IgD-negative memory B cell (primary cell): Measurements from ENCODE around the gene TMTC2. TPM values are rescaled to one million over a fixed set of nuclear protein-coding genes. Genes with fewer than 3 reads are reported as not detected.

Experiments used
- H3K27ac Mint-ChIP-seq, 3 donors: one replicate each; pipeline ENCODE4 v1.8.0; 2020 to 2022; ENCODE audit warnings: mild to moderate bottlenecking in 3 of 3, mixed read lengths in 3 of 3, moderate library complexity in 1 of 3
- H3K27me3 Mint-ChIP-seq: one replicate; pipeline ENCODE4 v1.8.0; 2021; ENCODE audit warnings: mixed read lengths
- H3K36me3 Mint-ChIP-seq: one replicate; pipeline ENCODE4 v1.8.0; 2020; ENCODE audit warnings: mild to moderate bottlenecking, mixed read lengths
- H3K4me1 Mint-ChIP-seq, 3 donors: one replicate each; pipeline ENCODE4 v1.8.0; 2020 to 2022; ENCODE audit warnings: mixed read lengths in 3 of 3, mild to moderate bottlenecking in 1 of 3
- H3K4me3 Mint-ChIP-seq, 4 donors: one replicate each; pipeline ENCODE4 v1.8.0; 2020 to 2022; ENCODE audit warnings: mild to moderate bottlenecking in 4 of 4, mixed read lengths in 4 of 4, moderate library complexity in 3 of 4
- H3K9me3 Mint-ChIP-seq, 3 donors: one replicate each; pipeline ENCODE4 v1.8.0; 2020 to 2021; ENCODE audit warnings: mixed read lengths in 3 of 3, mild to moderate bottlenecking in 1 of 3
- polyA plus RNA-seq: library from polyadenylated mRNA; unstranded; fragments of 300-500 nt; fragmentation: Illumina TruSeq; gene quantifications from one replicate; pipeline ENCODE4 v1.2.3, GENCODE V29; 2021

The TMTC2 gene
- polyA plus RNA-seq, result not detected

DNA sequence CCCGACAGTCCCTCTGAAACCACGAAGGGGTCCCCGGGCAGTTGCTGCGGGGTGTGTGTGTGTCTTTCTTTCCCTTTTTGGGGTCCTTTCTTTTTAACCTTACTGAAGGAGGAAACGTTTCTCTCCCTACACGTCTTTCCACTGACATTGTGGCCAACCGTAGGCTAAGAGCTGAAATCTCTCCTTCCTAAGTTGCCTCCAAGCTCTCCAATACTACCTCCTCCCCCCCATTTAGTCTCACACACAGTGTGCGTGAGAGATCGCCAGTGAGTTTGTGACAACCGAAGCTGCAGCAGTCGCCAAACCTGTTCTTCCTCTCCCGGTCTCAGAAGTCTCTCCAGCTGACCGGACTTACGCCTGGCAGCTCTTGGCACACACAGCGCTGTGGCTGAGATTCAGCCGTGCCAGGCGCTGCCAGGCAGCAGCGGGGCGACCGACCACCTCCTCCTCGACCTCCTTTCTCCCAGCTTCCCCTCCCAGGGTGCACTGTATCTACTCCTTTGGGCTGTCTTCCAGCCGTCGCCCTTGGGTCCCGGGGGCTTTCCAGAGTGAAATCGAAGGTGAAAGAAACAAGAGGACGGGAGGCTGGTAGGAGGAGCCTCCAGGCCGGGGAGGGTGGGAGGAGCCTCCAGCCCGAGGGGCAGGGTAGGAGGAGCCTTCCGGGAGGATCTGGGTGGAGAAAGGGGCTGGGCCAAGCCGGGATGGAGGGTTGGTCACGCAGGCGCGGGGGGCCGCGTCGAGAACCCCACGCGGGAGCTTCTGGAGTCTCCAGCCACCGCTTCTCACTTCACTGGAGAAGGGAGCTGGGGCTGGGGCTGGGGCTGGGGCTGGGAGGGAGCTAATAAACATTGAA is at the start of gene TMTC2:
Gene TMTC2, plus strand, starts transcription at position 739 of the 853 bp plus-strand sequence.
- peaks cover 0 to 9% (median 8%) of the 10 kb centered on the region in 3 donors for H3K4me1 Mint-ChIP-seq

DNA sequence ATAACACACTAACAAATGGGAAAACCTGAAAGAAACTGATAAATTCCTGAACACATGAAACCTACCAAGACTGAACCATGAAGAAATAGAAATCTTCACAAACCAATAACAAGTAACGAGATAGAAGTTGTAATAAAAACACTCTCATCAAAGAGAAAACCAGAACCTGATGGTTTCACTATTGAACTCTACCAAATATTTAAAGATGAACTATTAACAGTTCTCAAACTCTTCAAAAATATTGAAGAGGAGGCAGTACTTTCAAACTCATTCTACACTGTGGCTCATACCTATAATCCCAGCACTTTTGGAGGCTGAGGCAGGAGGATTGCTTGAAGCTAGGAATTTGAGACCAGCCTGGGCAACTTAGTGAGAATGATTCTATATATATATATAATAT is 48.4 kb upstream of the TMTC2 start:
- H3K36me3 Mint-ChIP-seq, result no peaks in the 10 kb centered on the region
- H3K4me3 Mint-ChIP-seq, result no peak overlapping the region
- no peaks in the 10 kb centered on the region for H3K4me1 Mint-ChIP-seq
- no peaks in the 10 kb centered on the region for H3K27me3 Mint-ChIP-seq
- peaks cover 0 to 2% (median 2%) of the 10 kb centered on the region in 3 donors for H3K9me3 Mint-ChIP-seq
- H3K27ac Mint-ChIP-seq, result no peak overlapping the region

More for the DNA sequence above, at the start of gene TMTC2:
- H3K36me3 Mint-ChIP-seq, result no peaks in the 10 kb centered on the region
- no peaks in the 10 kb centered on the region for H3K9me3 Mint-ChIP-seq
- H3K27ac Mint-ChIP-seq, result peak within 1 kb of the TSS; percentile 83 to 94 (median 93)
- H3K4me3 Mint-ChIP-seq, result peak within 1 kb of the TSS; percentile 92 to 99 (median 96)
- H3K27me3 Mint-ChIP-seq, result no peaks in the 10 kb centered on the region

DNA sequence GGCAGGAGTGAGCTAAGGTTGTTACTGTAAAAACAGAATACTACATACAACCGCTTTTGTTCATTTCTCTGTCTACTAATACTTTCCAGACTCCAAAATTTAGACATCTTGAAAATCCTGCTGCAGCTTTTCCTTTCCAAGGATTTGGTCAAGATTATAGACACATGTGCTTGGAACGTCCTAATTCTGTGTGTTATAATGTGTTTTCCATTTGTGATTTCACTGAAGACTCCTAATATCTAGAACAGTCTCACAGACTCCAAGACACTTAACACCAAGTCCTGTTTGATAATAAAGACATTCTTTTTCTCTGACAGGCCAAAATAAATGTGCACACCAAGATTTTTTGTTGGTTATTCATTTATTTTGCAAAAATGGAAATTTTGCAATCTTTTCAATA is 41.8 kb upstream of the TMTC2 start:
- no peaks in the 10 kb centered on the region for H3K27me3 Mint-ChIP-seq
- no peaks in the 10 kb centered on the region for H3K36me3 Mint-ChIP-seq
- H3K4me3 Mint-ChIP-seq, result no peak overlapping the region
- H3K4me1 Mint-ChIP-seq, result no peaks in the 10 kb centered on the region
- peaks cover 0 to 2% (median 0%) of the 10 kb centered on the region in 3 donors for H3K9me3 Mint-ChIP-seq
- no peak overlapping the region for H3K27ac Mint-ChIP-seq

- H3K27ac Mint-ChIP-seq, result no peak overlapping the region
- H3K27me3 Mint-ChIP-seq, result no peaks in the 10 kb centered on the region
- H3K4me1 Mint-ChIP-seq, result peaks cover 0 to 2% (median 0%) of the 10 kb centered on the region in 3 donors
- H3K36me3 Mint-ChIP-seq, result no peaks in the 10 kb centered on the region
- H3K4me3 Mint-ChIP-seq, result no peak overlapping the region
- H3K9me3 Mint-ChIP-seq, result peaks cover 0 to 2% (median 0%) of the 10 kb centered on the region in 3 donors
Observed at GRCh38 chr12:82645414-82645813, 41.3 kb upstream of the TMTC2 start.

DNA sequence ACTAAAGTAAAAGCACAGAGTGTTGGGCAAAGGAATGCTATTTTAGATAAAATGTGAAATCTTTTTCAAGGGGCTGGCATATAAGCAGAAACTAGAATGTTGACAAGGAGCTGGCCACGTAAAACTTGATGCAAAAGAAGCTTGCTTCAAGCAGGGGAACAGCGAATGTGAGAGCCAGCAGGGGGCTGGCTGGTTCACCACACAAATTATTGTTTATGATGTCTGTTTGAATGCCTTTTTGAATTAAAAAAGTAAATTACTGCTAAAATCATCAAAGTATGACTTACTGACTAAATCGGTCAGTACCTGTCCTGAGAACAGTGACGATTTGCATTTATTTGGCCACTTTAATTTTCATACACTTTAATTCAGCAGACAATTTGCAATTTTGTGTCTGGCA is 38.9 kb upstream of the TMTC2 start:
- Mint-ChIP-seq H3K4me3 (no peak overlapping the region), H3K9me3 (peaks cover 0 to 2% (median 0%) of the 10 kb centered on the region in 3 donors), H3K27ac (no peak overlapping the region), H3K27me3 (no peaks in the 10 kb centered on the region), H3K4me1 (peaks cover 0 to 4% (median 0%) of the 10 kb centered on the region in 3 donors), H3K36me3 (no peaks in the 10 kb centered on the region)

DNA sequence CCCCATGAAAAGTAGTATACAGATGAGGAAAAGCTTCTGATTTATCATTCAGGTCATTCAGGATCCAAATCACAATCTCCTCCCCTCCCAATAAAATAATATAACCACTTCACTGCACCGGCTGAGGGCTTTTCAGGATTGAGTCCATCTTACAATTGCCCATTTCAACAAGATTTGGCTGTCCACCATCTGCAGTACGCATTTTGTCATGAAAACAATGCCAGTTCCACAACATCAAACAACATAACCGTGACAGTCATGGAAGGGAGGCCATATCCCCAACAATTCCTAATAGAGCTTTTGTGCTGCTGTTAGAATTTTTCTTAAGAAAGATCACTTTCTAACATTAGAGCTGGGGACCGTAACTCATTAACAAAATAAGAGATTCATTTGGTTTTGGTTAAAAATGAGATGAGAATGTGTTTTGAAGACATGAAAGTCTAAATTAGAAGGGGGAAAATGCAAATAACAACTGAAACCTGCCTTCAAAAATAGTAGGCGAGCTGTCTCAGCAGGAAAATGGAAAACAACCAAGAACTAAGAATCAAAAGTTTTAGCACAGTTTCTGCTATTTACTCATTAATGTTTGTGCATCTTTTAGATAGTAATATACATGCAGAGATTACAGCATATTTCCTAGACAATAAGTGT is 38.3 kb upstream of the TMTC2 start:
- H3K27ac Mint-ChIP-seq, result no peak overlapping the region
- H3K27me3 Mint-ChIP-seq, result no peaks in the 10 kb centered on the region
- H3K4me3 Mint-ChIP-seq, result no peak overlapping the region

DNA sequence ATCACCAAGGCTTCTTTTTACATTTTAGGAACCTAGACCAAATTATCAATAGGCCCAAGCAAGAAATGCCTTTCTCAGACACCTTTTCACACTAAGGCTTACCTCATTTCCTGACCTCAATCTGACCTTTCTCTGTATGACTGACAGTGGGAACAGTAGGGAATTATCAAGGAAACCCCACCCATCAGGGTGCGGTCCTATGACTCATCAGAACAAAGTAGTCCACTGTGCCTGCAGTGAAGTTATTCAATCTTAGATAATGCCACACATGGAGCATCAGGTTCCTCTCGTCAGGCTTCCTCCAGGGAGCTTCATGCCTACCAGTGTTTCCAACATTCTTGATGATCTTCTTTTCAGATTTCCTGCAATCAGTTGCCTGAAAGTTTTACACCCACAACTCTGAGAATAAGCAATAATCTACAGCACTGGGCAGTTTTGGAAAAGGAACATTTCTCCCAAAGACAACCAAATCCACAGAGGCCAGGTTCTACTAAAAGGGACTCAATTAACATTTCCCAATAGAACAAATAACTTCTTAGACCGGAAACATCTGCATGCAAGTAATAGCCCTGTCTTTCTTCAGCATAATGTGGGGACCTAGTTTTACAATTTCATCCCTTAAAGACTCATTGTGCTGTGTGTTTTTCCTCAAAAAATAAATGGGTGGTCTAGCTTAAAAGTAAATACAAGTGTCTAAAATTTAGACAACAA is 35.9 kb upstream of the TMTC2 start:
- peaks cover 0 to 4% (median 0%) of the 10 kb centered on the region in 3 donors for H3K4me1 Mint-ChIP-seq
- peak overlapping the region in 1 of 4 donors; percentile 35 for H3K4me3 Mint-ChIP-seq
- no peaks in the 10 kb centered on the region for H3K36me3 Mint-ChIP-seq
- H3K27ac Mint-ChIP-seq, result no peak overlapping the region
- peaks cover 0 to 3% (median 0%) of the 10 kb centered on the region in 3 donors for H3K9me3 Mint-ChIP-seq
- H3K27me3 Mint-ChIP-seq, result no peaks in the 10 kb centered on the region

More for the DNA sequence above, 38.3 kb upstream of the TMTC2 start:
- no peaks in the 10 kb centered on the region for H3K9me3 Mint-ChIP-seq
- H3K4me1 Mint-ChIP-seq, result peaks cover 0 to 4% (median 0%) of the 10 kb centered on the region in 3 donors
- no peaks in the 10 kb centered on the region for H3K36me3 Mint-ChIP-seq

DNA sequence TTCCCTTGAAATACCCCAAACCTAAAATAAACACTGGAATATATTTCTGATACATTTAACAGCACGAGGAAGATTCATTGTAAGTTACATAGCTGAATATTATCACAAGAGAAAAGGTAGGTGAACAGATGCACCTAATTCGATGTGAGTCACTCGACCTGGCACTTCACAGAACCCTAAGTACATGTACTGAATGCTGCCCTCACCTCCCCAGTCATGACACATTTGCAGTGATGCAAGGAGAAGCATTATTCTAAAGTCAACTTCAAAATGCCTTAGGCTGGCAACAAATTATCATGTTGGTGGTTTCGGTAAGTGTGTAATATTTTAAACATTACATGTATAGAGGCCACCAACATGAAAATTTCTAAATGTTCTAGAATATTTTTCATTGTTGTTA is 35.2 kb upstream of the TMTC2 start:
- H3K4me3 Mint-ChIP-seq, result no peak overlapping the region
- no peaks in the 10 kb centered on the region for H3K36me3 Mint-ChIP-seq
- H3K27me3 Mint-ChIP-seq, result no peaks in the 10 kb centered on the region
- H3K27ac Mint-ChIP-seq, result no peak overlapping the region
- H3K9me3 Mint-ChIP-seq, result peaks cover 0 to 3% (median 0%) of the 10 kb centered on the region in 3 donors
- H3K4me1 Mint-ChIP-seq, result peaks cover 0 to 4% (median 0%) of the 10 kb centered on the region in 3 donors

- H3K4me1 Mint-ChIP-seq, result peaks cover 0 to 4% (median 0%) of the 10 kb centered on the region in 3 donors
Observed at GRCh38 chr12:82652071-82652470, 34.6 kb upstream of the TMTC2 start.

DNA sequence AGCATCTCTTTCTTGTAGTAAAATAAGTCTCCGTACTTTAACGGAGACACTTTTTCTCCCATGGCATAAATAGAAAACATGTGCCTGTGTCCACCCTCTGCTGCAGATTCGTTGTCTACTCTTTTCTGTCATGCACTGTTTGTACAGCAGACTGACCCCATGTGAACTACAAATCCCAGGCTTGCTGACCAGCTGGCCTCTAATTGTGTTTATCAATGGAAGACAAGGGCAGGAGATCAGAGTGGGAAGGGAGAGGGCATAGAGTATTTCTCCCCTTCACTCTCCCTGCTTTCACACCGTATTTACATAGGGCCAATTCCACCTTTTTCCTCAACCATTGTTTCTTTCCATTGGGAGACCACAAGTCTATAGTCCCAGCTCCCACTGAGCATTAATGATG is 31.0 kb upstream of the TMTC2 start:
- Mint-ChIP-seq H3K27me3 (peaks cover 5% of the 10 kb centered on the region), H3K27ac (no peak overlapping the region), H3K36me3 (no peaks in the 10 kb centered on the region), H3K9me3 (peaks cover 0 to 4% (median 0%) of the 10 kb centered on the region in 3 donors), H3K4me1 (peaks cover 0 to 2% (median 0%) of the 10 kb centered on the region in 3 donors), H3K4me3 (no peak overlapping the region)

More at GRCh38 chr12:82652071-82652470, 34.6 kb upstream of the TMTC2 start:
- Mint-ChIP-seq H3K27me3 (no peaks in the 10 kb centered on the region), H3K36me3 (no peaks in the 10 kb centered on the region), H3K4me3 (no peak overlapping the region), H3K27ac (no peak overlapping the region), H3K9me3 (peaks cover 0 to 3% (median 0%) of the 10 kb centered on the region in 3 donors)

DNA sequence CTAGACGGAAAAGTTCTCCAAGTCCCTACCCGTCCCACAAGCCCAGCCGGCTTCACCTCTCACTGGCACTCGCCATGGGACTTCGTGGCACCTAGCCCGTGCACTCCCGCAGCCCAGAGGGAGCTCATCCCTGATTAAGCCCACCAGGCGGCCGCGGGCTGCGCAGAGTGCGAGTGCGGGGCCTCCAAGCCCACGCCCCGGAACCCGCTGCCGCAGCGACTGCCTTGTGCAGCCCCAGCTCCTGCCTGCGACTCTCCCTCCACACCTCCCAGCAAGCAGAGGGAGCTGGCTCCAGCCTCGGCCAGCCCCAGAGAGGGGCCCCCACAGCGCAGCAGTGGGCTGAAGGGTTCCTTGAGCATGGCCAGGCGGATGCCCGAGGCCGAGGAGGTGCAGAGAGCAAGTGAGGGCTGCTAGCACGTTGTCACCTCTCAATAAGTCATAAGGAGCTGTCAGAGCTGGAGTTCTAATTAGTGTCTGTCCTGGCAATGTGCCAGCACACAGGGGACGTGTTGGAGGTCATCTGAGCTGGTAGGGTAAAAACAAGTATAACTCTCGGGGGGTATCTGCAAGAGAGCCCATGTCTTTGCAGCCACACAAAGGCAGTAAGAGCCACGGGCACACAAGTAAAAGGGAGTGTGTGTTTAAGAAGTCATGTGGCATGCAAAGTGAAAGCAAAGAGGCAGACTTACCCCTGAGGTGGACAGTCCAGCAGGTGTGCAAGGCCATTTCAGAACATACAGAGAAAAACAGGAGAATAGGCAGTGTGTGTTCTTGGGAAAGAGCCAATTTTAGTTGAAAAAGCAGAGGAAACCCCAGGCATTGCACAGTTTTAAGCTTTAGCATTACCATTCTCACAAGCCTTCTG is 27.1 kb upstream of the TMTC2 start:
- Mint-ChIP-seq H3K27ac (no peak overlapping the region), H3K36me3 (no peaks in the 10 kb centered on the region), H3K4me1 (peaks cover 0 to 2% (median 0%) of the 10 kb centered on the region in 3 donors), H3K9me3 (peaks cover 0 to 4% (median 0%) of the 10 kb centered on the region in 3 donors), H3K27me3 (peaks cover 5% of the 10 kb centered on the region), H3K4me3 (no peak overlapping the region)

DNA sequence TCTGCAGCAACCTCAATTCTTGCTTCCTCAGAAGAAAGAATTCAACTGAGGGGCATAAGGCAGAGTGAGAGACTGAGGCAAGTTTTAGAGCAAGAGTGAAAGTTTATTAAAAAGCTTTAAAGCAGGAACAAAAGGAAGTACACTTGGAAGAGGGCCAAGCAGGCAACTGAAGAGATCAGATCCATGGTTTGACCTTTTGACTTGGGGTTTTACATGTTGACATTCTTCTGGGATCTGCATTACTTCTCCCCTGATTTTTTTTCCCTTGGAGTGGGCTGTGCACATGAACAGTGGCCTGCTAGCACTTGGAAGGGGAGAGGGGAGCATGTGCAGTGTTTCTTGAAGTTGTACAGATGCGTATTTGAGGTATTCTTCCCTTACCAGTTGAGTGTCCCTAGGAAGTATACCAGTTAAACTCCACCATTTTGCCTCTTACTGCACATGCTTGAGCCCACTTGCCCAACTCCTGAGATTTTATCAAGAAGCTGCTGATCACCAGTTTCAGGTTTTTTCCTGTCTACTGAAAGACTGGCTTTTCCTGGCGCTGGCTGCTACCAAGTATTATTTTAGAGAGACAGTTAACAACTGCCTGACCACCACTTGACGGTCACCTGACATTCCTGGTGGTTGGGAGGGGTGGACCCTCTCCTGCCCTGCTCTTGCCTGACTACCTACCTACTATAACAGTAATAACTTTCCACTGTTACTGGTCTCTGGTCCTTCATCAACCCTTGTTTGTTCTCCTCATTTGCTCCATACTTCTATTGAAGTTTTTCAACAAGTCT is 26.0 kb upstream of the TMTC2 start:
- Mint-ChIP-seq H3K27ac (peak overlapping the region in 1 of 3 donors; percentile 24), H3K36me3 (no peaks in the 10 kb centered on the region), H3K27me3 (peaks cover 5% of the 10 kb centered on the region), H3K4me3 (no peak overlapping the region), H3K4me1 (peaks cover 0 to 2% (median 0%) of the 10 kb centered on the region in 3 donors), H3K9me3 (peaks cover 0 to 2% (median 0%) of the 10 kb centered on the region in 3 donors)

GRCh38 chr12:82663893-82664292 is 22.8 kb upstream of the TMTC2 start:
- Mint-ChIP-seq H3K4me1 (peaks cover 0 to 2% (median 0%) of the 10 kb centered on the region in 3 donors), H3K9me3 (peaks cover 0 to 1% (median 0%) of the 10 kb centered on the region in 3 donors), H3K4me3 (no peak overlapping the region), H3K27me3 (peaks cover 8% of the 10 kb centered on the region), H3K27ac (no peak overlapping the region), H3K36me3 (no peaks in the 10 kb centered on the region)
